H1 (cell line): Measurements from ENCODE around the gene PLA2G4D. TPM values are rescaled to one million over a fixed set of nuclear protein-coding genes. Genes with fewer than 3 reads are reported as not detected.

Experiments
- CTCF ChIA-PET: fragments of 300-600 bp; sonication (Branson Sonifier 250); formaldehyde crosslinking; loops from one replicate; lab custom pipeline; 2021; ENCODE audit not compliant: partially characterized antibody; lab: Charles Lee
- POLR2A ChIA-PET: fragments of 300-600 bp; sonication (Branson Sonifier 250); formaldehyde crosslinking; loops from one replicate; lab custom pipeline; 2021; ENCODE audit warnings: inconsistent platforms; ENCODE audit not compliant: partially characterized antibody; lab: Charles Lee
- DNase-seq, 2 experiments: peaks; one replicate each; pipeline versions ENCODE4 v3.0.0 to v3.0.0-alpha.2; 2010 to 2022; ENCODE audit warnings: low spot score in 2 of 2, low read depth in 1 of 2, mixed read lengths in 1 of 2
- FAIRE-seq: peaks from 2 replicates; lab custom pipeline; 2011; peaks lifted over from hg19 to GRCh38; lab: Jason Lieb, UNC
- H2AFZ ChIP-seq: 2 replicates; pipeline ENCODE4 v1.8.1; 2012; ENCODE audit warnings: low read length, inconsistent platforms
- H2AK5ac ChIP-seq: 2 replicates; pipeline ENCODE4 v1.6.1; 2013; ENCODE audit warnings: low read depth, low read length
- H2BK120ac ChIP-seq: replicated peaks from 2 replicates; pipeline ENCODE3; 2013; ENCODE audit warnings: low read depth, low read length, inconsistent platforms
- H2BK12ac ChIP-seq: 2 replicates; pipeline ENCODE4 v1.6.1; 2013; ENCODE audit warnings: low read depth, low read length
- H2BK15ac ChIP-seq: 2 replicates; pipeline ENCODE4 v1.6.1; 2013; ENCODE audit warnings: low read length
- H2BK20ac ChIP-seq: 2 replicates; pipeline ENCODE4 v1.6.1; 2013; ENCODE audit warnings: low read length
- H2BK5ac ChIP-seq: 2 replicates; pipeline ENCODE4 v1.6.1; 2013; ENCODE audit warnings: low read depth, low read length
- H3K14ac ChIP-seq: 2 replicates; pipeline ENCODE4 v1.6.1; 2013; ENCODE audit warnings: inconsistent platforms; ENCODE audit not compliant: insufficient read length
- H3K18ac ChIP-seq: 2 replicates; pipeline ENCODE4 v1.6.1; 2013; ENCODE audit warnings: low read length; ENCODE audit errors: extremely low read depth
- H3K23ac ChIP-seq: 2 replicates; pipeline ENCODE4 v1.6.1; 2013; ENCODE audit warnings: inconsistent platforms; ENCODE audit not compliant: insufficient read length
- H3K23me2 ChIP-seq: 2 replicates; pipeline ENCODE4 v1.6.1; 2013; ENCODE audit warnings: low read depth, low read length
- H3K27ac ChIP-seq: 2 replicates; pipeline ENCODE4 v1.6.1; 2011; ENCODE audit warnings: low read depth, low read length, inconsistent platforms
- H3K27me3 ChIP-seq, 4 experiments: replicated peaks in 1 of 4; 1 replicate in 1 of 4; 2 replicates in 3 of 4; pipeline versions ENCODE4 v1.6.1 to v1.8.1; 2011 to 2013; ENCODE audit warnings: low read length in 3 of 4, mild to moderate bottlenecking in 3 of 4, inconsistent platforms in 2 of 4, mixed read lengths in 2 of 4, moderate library complexity in 1 of 4; ENCODE audit not compliant: control insufficient read depth in 3 of 4, insufficient read depth in 3 of 4; ENCODE audit errors: extremely low read depth in 1 of 4
- H3K36me3 ChIP-seq, 4 experiments: 2 replicates each; pipeline versions ENCODE4 v1.6.1 to v1.8.1; 2011 to 2013; ENCODE audit warnings: mild to moderate bottlenecking in 4 of 4, low read length in 3 of 4, moderate library complexity in 2 of 4, control low read depth in 1 of 4, inconsistent platforms in 1 of 4; ENCODE audit not compliant: insufficient read depth in 4 of 4, control insufficient read depth in 2 of 4
- H3K4ac ChIP-seq: replicated peaks from 2 replicates; pipeline ENCODE3; 2013; ENCODE audit warnings: low read length, low read depth, mixed read lengths, inconsistent platforms; ENCODE audit not compliant: insufficient read length
- H3K4me1 ChIP-seq, 4 experiments: replicated peaks in 1 of 4; 1 replicate in 1 of 4; 2 replicates in 3 of 4; pipeline versions ENCODE4 v1.6.1 to v1.8.1; 2011 to 2013; ENCODE audit warnings: low read length in 3 of 4, inconsistent platforms in 2 of 4, mixed read lengths in 1 of 4; ENCODE audit not compliant: insufficient read depth in 4 of 4, control insufficient read depth in 3 of 4
- H3K4me2 ChIP-seq, 2 experiments: 2 replicates each; pipeline versions ENCODE4 v1.6.1 to v1.8.1; 2011 to 2013; ENCODE audit warnings: low read depth in 2 of 2, low read length in 2 of 2, control low read depth in 1 of 2, inconsistent platforms in 1 of 2, mild to moderate bottlenecking in 1 of 2; ENCODE audit not compliant: insufficient read depth in 1 of 2
- H3K4me3 ChIP-seq, 4 experiments: fragments of 200-600, 300-600 bp in 1 of 4; sonication (generic), shearing (Covaris generic), sonication (Bioruptor Twin) in 1 of 4; 2 replicates each; pipeline versions ENCODE4 v1.5.1 to v1.8.1; 2011 to 2016; ENCODE audit warnings: low read length in 4 of 4, low read depth in 3 of 4, control low read depth in 2 of 4, inconsistent platforms in 2 of 4, mild to moderate bottlenecking in 2 of 4, mixed read lengths in 1 of 4, moderate library complexity in 1 of 4; ENCODE audit not compliant: insufficient read depth in 2 of 4; ENCODE audit errors: extremely low read depth in 1 of 4
- H3K56ac ChIP-seq: replicated peaks from 2 replicates; pipeline ENCODE3; 2013; ENCODE audit warnings: low read depth, mild to moderate bottlenecking, mixed read lengths, low read length, inconsistent platforms; ENCODE audit not compliant: insufficient read length
- H3K79me1 ChIP-seq: 2 replicates; pipeline ENCODE4 v1.6.1; 2013; ENCODE audit warnings: low read depth, low read length, control low read depth
- H3K79me2 ChIP-seq, 2 experiments: 2 replicates each; pipeline versions ENCODE4 v1.6.1 to v1.8.1; 2012 to 2013; ENCODE audit warnings: low read length in 2 of 2, mild to moderate bottlenecking in 2 of 2, inconsistent platforms in 1 of 2; ENCODE audit not compliant: insufficient read depth in 2 of 2, control insufficient read depth in 1 of 2
- H3K9ac ChIP-seq, 4 experiments: replicated peaks in 1 of 4; 1 replicate in 1 of 4; 2 replicates in 3 of 4; pipeline versions ENCODE4 v1.6.1 to v1.8.1; 2011 to 2013; ENCODE audit warnings: low read depth in 3 of 4, low read length in 3 of 4, control low read depth in 2 of 4, mild to moderate bottlenecking in 2 of 4, moderate library complexity in 2 of 4, inconsistent platforms in 1 of 4; ENCODE audit errors: extremely low read depth in 1 of 4
- H3K9me3 ChIP-seq, 2 experiments: 2 replicates each; pipeline versions ENCODE4 v1.6.1 to v1.8.1; 2012 to 2013; ENCODE audit warnings: mild to moderate bottlenecking in 2 of 2, moderate library complexity in 2 of 2, control low read depth in 1 of 2, inconsistent platforms in 1 of 2, low read depth in 1 of 2, low read length in 1 of 2, mixed read lengths in 1 of 2; ENCODE audit not compliant: insufficient read depth in 2 of 2
- H4K20me1 ChIP-seq, 2 experiments: replicated peaks in 1 of 2; 2 replicates each; pipeline versions ENCODE3 to v1.8.1; 2011 to 2013; ENCODE audit warnings: inconsistent platforms in 2 of 2, low read length in 2 of 2, mild to moderate bottlenecking in 1 of 2; ENCODE audit not compliant: insufficient read depth in 2 of 2, control insufficient read depth in 1 of 2
- H4K5ac ChIP-seq: 2 replicates; pipeline ENCODE4 v1.6.1; 2013; ENCODE audit warnings: low read length, low read depth, mixed read lengths, inconsistent platforms; ENCODE audit not compliant: insufficient read length
- H4K8ac ChIP-seq: 2 replicates; pipeline ENCODE4 v1.8.0; 2013; ENCODE audit warnings: mild to moderate bottlenecking, moderate library complexity, low read length, inconsistent platforms; ENCODE audit not compliant: insufficient read depth; ENCODE audit errors: extremely low read depth
- H4K91ac ChIP-seq: replicated peaks from 2 replicates; pipeline ENCODE3; 2013; ENCODE audit warnings: low read length, mixed read lengths, inconsistent platforms; ENCODE audit not compliant: insufficient read length
- ASH2L ChIP-seq: fragments of 200-600, 300-600 bp; sonication (generic); IDR thresholded peaks from one replicate; pipeline ENCODE4 v1.7.1; 2017; ENCODE audit warnings: low read length
- CHD1 ChIP-seq: IDR thresholded peaks from 2 replicates; pipeline ENCODE4 v1.6.1; 2012; ENCODE audit warnings: low read depth, low read length, improper control_type of control experiment
- GABPA ChIP-seq: IDR thresholded peaks from 2 replicates; pipeline ENCODE4 v1.6.1; 2011; ENCODE audit warnings: mild to moderate bottlenecking, low read length, moderate library complexity, borderline replicate concordance; ENCODE audit not compliant: insufficient read depth
- HDAC6 ChIP-seq: IDR thresholded peaks from one replicate; pipeline ENCODE4 v1.7.1; 2012; ENCODE audit warnings: low read depth, mild to moderate bottlenecking, inconsistent platforms, low read length, moderate library complexity
- SP2 ChIP-seq: IDR thresholded peaks from 2 replicates; pipeline ENCODE4 v1.6.1; 2012; ENCODE audit warnings: mild to moderate bottlenecking, low read length, inconsistent platforms
- YY1 ChIP-seq: IDR thresholded peaks from 2 replicates; pipeline ENCODE4 v1.6.1; 2011; ENCODE audit warnings: low read depth, mild to moderate bottlenecking, low read length
- WGBS, 2 experiments: shearing (Covaris generic) in 1 of 2; methylation state at CpG; one replicate each; pipeline versions ENCODE4 v1.1.6 to v1.1.7; 2013 to 2015; ENCODE audit warnings: low lambda C conversion rate in 2 of 2, mixed read lengths in 2 of 2, inconsistent platforms in 1 of 2, low coverage in 1 of 2, missing lambda C conversion rate in 1 of 2; ENCODE audit not compliant: insufficient replicate concordance in 2 of 2, insufficient coverage in 1 of 2, insufficient read length in 1 of 2; ENCODE audit errors: extremely low coverage in 1 of 2, missing lambda C conversion rate in 1 of 2; 5-methylcytosine and 5-hydroxymethylcytosine counted together
- polyA plus RNA-seq, 7 experiments: library from polyadenylated mRNA; depleted of rRNA in 3 of 7; stranded (reverse) in 5 of 7; unstranded in 2 of 7; fragments of >200 nt in 5 of 7; fragments of 200-250 nt in 2 of 7; gene quantifications; 1 replicate in 5 of 7; 2 replicates in 1 of 7; 4 replicates in 1 of 7; pipeline versions ENCODE4 v1.2.1 to v1.2.3, GENCODE V29; 2011 to 2013; ENCODE audit warnings: missing spikeins in 2 of 7, mixed read lengths in 2 of 7
- total RNA-seq: library from RNA; stranded (reverse); fragmentation: NEBNext Ultra II Directional; extraction: Animal tissue kit (Norgen Biotek cat#: 25700); gene quantifications from 2 replicates; pipeline ENCODE4 v1.2.1, GENCODE V29; 2021

PLA2G4D gene
- total and polyA plus RNA-seq, 2 of the 8 experiments (the other 6 are each of a cell fraction or from before 2014, with no cell fraction given), result 0.07 to 0.18 TPM

- Histone ChIP-seq H4K91ac (no peak overlapping the region), H2BK20ac (no peak overlapping the region), H3K4me3 (no peak overlapping the region), H2BK12ac (no peak overlapping the region), H2BK5ac (no peak overlapping the region), H3K56ac (no peak overlapping the region), H2AK5ac (no peak overlapping the region)
- CTCF ChIA-PET, result interaction anchor here (0.6 to 17.2 kb wide), 13 partner anchors 9 to 316 kb away, joined by 3 to 425 read pairs (median 5); partner anchors contain the start of gene PLA2G4F
- TF ChIP-seq HDAC6 (no peak), ASH2L (no peak), CHD1 (no peak), SP2 (no peak), YY1 (no peak), GABPA (no peak)
- TF ChIP-seq, all 59 proteins: peak for 0
- POLR2A ChIA-PET, result interaction anchor here (1.1 to 1.7 kb wide), 2 partner anchors 10 to 12 kb away, joined by 3 to 5 read pairs; no protein-coding TSS in a partner anchor
- Histone ChIP-seq H4K5ac (no peak overlapping the region), H3K79me2 (no peaks in the 10 kb centered on the region), H3K4ac (no peak overlapping the region), H3K36me3 (no peaks in the 10 kb centered on the region), H2BK120ac (no peak overlapping the region), H3K9ac (no peak overlapping the region), H3K14ac (no peak overlapping the region), H4K20me1 (no peaks in the 10 kb centered on the region), H3K4me1 (peaks cover 0 to 2% (median 0%) of the 10 kb centered on the region in 4 experiments; a peak in 3 of 7 replicates), H4K8ac (no peak overlapping the region), H3K27me3 (no peaks in the 10 kb centered on the region), H3K23me2 (no peaks in the 10 kb centered on the region), H2BK15ac (no peak overlapping the region), H3K4me2 (no peak overlapping the region), H2AFZ (no peak overlapping the region), H3K9me3 (no peaks in the 10 kb centered on the region), H3K18ac (no peak overlapping the region), H3K79me1 (no peaks in the 10 kb centered on the region), H3K27ac (no peak overlapping the region), H3K23ac (no peak overlapping the region)
- FAIRE-seq, result no peak
- 89% methylated on average over 16 of the region's 17 CpGs; no CpG with 5 or more reads in 1 of the 2 experiments for WGBS, 2 experiments
- no peak for DNase-seq
These were observed 24.7 kb downstream of the PLA2G4D start for GRCh38 chr15:42069496-42070278.
